Effector CD8-positive, alpha-beta T cell (primary cell): ENCODE results near the gene DBP.
"Not testable (repeated sequence)": the region's sequence is repeated elsewhere in the genome, so short reads cannot be mapped to it uniquely, and the experiment has no call there.

Experiments used
- DNase-seq: peaks from one replicate; lab custom pipeline; 2025; lab: John Stamatoyannopoulos, UW

DBP gene

DNA sequence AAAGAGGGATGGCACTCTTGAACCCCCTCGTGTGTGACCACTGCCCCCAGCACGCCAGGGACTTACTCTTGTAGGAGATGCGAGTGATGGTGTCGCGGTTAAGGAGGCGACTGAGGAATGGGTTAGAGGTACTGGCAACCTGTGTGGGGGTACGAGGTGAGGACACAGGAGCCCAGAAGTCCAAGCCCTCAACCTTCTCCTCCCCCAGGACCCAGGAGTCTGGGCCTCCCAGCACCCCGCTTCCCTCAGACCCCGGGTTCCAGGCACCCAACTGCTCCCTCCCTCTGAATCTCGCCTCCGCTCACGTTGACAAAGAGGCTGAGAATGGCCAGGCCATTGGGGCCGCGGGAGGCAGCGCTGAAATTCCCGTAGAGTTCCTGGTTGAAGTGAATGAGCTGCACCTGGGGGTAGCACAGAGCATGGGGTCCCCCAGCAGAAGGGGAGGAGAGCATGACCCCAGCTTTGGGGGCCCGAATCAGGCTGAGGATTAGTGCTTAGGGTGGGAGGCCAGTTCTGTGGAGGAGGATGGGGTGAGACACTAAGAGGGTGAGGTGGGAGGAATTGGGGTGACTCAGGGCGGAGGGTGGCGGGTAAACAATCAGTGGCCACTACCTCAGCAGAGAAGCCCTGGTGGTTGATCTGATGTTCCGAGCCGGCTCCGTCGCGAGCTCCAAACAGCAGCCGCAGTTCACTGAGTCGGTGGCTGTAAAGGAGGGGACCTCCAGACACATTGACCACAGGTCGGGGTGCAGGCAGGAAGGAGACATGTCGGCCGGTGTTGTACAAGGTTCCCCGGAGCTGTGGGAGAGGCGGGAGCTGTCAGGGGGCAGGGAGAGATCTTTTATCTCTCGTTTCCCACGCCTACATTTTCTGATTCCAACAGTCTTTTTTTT is 2.5 kb upstream of the DBP start:
- DNase-seq, result no peak

DNA sequence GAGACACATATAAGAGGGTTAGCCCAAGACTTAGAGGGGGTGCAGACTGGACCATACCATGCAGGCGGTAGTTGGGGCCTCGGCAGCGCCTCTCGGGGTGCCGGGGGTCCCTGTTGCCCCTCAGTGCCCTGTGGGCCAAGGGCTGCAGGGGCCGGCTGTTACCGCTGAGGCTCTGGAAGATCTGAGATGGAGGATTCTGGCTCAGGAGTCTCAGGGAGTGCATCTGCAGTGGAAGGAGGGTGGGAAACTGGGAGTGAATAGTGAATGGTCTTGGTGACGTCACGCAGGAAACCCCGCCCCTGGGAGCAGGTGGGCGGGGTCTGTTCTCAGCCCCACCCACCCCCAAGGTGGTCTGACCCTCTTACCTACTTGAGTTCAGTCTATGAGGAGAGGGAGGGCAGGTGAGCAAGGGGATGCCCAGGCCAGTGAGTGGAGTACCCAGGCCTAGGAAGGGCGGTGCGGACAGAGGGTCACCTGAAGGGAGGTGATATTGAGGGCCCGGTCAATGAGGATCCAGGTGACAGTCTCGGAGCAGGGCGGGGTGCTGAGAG is 1.7 kb upstream of the DBP start:
- no peak for DNase-seq

DNA sequence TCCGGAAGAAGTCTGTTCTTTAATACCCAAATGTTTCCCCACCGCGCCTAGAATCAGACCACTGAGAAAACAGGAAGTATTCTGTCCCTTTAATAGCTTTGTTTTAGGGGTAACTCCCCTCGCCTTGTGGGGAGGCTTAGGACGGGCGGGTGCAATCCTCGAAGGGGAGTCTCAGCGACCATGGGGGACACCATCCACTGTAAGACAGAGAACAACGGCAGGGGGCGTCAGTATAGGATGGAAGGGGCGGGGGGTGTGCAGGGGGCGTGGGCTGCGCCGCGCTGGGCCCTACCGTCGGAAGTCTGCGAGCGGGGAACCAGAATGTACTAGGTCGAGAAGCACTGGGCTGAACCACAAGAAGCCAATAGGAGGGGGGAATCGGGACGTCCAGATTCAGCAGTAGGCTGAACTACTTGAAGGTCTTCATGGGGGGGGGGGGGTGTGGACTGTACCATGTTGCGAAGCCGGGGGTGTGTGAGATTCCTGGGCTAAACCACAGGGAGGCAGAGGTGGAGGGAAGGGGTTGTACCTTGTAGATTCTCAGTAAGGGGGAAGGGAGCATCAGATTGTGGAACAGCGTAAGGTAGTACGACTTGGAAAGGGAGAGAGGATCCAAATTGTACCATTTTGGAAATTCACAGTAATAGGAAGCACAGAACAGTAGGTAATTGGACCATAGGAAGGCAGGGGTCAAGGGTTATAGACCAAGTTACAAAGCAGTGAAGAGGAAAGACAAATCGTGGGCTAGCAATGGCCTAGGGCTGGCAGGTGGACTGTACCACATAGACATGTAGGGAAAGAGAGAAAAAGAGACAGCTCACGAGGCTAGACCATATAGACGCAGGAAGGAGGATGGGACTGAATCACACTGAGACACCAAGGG is 1.0 kb upstream of the DBP start:
- peak; percentile 83 for DNase-seq

DNA sequence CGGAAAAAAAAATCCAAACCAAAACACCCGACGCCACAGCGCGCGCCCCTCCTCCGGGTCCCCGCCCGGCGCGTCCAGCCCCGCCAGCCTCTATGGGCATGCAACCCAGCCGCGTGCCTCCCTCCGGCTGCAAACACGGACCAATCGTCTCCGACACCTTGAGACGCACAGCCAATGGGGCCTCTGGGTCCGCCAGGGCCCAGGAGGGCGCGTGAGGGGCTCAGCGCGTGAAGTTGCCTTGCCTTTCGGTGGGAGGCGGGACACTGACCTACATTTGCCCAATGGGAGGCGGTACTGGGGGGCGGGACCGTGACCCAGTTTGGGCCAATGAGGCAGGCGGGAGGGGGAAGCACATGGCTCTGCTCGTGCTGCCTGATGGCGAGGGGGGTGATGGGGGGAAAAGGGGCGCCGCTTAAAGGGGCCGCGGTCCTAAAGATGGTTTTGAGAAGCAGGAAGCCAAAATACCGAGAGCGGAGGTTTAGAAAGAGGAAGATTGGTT is 319 bp upstream of the DBP start:
- peak; percentile 99 for DNase-seq

DNA sequence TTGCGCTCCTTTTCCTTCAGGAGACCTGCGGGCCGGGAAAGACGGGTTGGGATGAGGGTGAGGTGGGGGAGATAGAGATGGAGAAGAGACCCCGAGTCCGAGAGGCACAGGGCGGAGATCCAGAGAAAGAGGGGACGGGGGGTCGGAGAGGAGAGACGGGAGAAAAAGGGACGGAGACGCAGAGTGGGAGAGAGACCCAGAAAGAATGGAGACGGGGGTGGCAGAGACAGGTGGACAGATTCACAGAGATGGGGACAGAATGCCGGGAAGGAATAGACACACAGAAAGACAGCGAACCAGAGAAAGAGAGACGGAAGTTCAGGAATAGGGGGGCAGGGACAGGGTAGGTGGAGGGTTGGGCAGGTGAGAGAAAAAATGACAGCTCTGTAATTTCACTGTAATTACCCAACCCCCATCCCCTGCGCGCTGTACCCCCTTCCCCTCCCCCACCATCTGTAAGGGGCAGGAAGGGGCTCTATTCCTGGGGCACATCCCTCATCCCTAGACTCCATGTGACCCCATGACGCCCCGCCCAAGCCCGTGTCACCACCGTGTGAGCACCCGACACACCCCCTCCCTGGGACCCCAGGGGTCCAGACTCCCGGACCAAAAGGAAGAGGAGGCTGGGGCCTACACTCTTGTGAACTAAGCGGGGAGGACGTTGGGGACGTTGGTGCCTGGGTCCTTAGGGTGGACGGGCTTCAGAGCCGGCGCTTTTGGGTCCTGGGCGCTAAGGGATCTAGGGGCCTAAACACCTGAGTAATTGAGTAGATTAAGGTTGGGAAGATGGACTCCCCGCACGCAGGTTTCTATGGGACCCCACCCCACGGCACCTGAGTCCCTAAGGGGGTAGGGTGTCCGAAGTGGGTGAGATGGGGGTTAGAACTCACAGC is 967 bp downstream of the DBP start:
- peak; percentile 30 for DNase-seq

DNA sequence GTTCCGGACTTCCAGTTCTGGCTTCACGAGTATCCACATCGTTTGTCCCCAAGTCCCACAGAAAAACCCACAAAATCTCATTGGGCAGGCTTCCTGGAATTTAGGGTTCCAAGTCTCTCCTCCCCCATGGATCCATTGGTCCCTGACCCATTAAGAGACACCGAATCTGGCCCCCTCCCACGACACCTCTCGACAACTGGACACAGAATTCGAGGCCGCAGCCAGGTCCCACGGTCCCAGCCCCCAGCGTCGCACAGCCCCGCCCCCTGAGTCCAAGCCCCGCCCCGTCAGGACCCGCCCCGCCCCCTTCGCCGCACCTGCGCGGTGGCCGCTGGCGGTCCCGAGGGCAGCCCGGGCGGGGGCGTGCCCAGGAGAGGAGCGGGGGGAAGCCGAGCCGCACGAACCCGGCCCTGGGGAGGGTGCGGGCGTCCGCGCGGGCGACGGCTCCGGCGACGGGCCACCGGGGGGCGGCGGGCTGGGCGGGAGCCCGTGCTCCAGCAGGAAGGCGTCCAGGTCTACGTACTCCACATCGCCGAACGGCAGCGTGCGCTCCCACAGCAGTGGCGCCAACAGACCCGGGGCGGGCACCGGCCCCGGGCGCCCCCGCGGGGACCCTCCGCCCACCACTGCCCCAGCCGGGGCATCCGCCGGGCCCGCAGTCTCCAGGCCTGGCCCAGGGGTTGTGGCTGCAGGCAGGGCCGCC is 1.8 kb downstream of the DBP start:
- DNase-seq, result peak; percentile 70

DNA sequence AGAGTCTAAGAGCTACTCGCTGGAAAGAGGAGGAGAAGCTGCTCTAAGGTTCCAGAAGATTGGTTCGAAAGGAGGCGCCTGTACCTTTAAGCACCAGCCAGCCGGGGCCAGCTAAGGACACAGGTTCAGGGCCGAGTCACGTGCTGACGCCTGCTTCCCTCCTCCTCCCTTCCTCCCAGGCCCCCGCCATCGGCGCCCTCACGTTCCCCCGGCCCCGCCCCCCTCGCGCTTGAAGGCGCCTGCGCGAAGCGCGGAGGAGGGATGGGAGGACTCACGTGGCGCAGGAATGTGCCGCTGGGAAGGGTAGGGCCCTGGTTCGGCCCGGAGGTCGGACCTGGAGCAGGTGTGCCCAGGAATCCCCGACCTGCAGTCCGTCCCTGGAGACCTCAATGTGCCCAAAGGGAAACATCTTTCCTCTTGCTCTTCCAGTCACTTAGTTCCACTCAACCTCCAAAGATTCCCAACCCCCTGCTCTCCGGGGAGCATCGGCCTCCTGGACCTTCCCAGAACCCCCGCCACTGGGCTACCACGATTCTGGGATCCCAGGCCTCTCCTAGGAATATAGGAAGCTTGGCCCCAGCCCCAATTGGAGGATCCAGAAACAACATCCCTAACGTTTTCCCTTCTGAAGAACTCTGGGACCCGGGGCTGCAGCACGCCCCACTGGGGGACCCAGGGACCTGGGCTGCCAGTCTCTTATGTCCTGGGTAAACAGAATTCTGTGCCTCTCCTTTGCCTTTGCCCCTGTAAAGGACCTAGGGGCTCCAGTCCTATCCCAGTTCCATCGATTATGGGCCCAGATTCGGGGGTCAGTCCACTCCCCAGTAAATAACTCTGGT is 2.5 kb downstream of the DBP start:
- peak; percentile 89 for DNase-seq

DNA sequence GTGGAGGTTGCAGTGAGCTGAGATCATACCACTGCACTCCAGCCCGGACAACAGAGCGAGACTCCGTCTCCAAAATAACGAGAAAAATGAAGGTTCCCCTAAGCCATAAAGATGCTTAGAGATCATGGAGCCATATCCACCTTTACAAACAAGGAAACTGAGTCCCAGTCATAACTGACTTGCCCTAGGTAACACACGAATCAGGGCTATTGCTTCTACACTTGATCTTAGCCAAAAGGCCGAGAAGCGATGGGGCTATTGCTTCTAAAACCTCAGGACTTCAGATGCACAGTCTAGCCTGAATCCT is 3.2 kb downstream of the DBP start:
- no peak for DNase-seq

DNA sequence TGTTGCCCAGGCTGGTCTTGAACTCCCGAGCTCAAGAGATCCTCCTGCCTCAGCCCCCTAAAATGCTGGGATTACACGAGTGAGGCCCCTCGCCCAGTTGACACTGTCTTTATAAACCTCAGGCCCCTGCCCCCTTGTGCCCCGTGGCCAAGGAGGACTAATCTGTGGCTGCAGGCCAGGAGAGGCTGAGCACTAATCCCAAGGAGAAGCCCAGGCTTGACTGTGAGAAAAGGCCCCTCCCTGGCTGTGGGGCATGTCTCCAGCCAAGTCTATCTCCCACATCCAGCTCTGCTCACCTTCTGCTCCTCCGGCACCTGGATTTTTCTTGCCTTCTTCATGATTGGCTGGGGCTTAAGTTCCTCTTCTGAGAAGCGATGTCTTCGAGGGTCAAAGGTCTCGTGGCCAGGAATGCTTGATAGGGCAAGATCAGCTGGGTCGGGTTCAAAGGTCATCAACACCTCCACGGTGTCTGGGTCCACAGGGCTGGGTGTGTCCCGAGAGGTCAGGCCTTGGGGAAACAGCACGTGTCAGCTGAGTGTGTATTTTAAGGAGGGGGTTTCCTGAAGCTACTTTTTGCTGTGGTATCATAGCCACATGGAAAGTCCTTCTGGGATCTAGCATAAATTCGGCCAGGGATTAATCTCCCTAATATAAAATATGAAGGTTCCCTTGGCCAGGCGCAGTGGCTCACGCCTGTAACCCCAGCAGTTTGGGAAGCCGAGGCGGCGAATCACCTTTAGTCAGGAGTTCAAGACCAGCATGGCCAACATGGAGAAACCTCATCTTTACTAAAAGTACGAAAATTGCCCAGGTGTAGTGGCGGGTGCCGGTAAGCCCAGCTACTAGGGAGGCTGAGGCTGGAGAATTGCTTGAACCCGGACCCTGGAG is 3.8 kb downstream of the DBP start:
- DNase-seq, result no peak

DNA sequence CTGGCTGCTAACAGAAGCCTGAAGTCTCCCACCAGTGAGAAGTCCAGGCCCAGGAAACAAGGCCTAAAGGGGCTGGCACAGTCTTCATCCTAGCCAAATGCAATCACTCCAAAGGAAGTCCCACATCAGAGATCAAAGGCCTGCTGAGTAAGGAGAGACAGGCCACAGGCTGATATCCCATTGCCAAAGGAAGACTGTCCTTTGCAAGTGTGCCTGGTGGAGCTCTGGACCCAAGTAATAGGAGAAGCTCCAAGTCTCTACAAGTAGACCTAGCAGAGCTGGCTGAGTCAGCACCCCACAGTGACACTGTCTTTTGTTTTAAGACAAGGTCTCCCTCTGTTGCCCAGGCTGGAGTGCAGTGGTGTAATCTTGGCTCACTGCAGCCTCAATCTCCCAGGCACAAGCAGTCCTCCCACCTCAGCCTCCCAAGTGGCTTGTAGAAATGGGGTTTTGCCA is 4.5 kb downstream of the DBP start:
- no peak for DNase-seq

DNA sequence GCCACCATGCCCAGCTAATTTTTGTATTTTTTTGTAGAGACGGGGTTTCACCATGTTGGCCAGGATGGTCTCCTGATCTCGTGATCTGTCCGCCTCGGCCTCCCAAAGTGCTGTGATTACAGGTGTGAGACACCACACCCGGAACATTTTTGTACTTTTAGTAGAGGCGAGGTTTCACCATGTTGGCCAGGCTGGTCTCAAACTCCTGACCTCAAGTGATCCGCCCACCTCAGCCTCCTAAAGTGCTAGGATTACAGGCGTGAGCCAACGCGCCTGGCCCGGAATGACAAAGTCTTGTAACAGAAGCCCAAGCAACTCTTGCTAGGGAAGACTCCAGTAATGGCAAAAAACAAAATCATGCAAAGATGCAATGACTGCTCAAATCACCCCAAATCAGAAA is 4.9 kb downstream of the DBP start:
- DNase-seq, result not testable (repeated sequence)

DNA sequence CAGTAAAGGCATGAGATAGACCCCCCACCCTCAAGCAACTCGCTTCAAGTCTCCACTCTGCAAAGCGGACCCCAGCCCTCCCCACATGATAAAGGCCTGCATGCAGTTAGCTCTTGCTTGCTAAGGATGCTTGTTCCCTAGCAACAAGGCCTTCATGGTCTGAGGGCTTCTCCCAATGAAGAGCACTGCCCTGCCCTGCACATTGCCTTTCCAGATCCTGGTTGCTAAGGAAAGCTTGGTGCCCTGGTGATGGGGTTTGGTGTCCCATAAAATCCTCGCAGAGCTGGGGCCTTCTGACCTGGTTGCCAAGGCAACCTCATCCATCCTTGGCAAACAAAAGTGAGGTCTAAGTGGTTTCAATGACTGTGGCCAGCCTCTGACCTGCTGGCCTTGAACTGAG is 6.0 kb downstream of the DBP start:
- DNase-seq, result no peak

DNA sequence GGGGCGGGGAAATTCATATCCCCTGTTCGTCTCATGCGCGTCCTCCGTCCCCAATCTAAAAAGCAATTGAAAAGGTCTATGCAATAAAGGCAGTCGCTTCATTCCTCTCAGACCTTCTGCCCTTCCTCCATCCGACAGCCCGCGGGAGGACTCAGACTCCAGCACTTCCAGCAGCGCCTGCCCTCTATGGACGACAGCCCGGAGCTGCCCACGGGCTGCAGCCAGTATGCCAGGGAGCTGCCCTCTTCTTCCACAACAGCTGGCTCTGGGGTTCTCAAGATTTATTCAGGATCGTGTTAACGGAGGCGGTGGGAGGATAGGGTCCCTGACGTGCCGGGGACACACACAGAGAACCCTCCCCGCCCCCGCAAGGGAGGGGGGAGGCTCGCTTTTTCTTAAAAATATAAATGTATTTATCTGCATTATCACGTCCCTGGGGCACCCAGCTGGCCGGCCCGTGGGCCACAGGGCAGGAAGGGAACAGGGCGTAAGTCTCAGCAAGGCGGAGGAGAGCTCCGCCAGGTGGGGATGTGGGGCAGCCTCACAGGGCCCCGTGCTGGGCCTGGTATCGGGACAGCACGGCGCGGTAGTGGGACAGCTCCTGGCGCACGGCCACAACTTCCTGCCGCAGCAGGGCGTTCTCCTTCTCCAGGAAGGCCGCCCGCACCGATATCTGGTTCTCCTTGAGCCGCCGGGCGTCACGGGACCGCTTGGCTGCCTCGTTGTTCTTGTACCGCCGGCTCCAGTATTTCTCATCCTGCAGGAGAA is 6.7 kb downstream of the DBP start:
- DNase-seq, result no peak

DNA sequence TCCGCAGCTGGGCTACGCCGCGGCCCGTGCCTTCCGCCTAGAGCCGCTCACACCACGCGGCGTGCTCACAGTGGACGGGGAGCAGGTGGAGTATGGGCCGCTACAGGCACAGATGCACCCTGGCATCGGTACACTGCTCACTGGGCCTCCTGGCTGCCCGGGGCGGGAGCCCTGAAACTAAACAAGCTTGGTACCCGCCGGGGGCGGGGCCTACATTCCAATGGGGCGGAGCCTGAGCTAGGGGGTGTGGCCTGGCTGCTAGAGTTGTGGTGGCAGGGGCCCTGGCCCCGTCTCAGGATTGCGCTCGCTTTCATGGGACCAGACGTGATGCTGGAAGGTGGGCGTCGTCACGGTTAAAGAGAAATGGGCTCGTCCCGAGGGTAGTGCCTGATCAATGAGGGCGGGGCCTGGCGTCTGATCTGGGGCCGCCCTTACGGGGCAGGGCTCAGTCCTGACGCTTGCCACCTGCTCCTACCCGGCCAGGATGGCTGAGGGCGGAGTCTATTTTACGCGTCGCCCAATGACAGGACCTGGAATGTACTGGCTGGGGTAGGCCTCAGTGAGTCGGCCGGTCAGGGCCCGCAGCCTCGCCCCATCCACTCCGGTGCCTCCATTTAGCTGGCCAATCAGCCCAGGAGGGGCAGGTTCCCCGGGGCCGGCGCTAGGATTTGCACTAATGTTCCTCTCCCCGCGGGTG is 7.4 kb downstream of the DBP start:
- peak; percentile 17 for DNase-seq

DNA sequence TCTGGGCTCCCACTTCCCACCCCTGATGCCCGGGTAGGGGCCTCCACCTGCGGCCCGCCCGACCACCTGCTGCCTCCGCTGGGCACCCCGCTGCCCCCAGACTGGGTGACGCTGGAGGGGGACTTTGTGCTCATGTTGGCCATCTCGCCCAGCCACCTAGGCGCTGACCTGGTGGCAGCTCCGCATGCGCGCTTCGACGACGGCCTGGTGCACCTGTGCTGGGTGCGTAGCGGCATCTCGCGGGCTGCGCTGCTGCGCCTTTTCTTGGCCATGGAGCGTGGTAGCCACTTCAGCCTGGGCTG is 7.9 kb downstream of the DBP start:
- DNase-seq, result no peak

DNA sequence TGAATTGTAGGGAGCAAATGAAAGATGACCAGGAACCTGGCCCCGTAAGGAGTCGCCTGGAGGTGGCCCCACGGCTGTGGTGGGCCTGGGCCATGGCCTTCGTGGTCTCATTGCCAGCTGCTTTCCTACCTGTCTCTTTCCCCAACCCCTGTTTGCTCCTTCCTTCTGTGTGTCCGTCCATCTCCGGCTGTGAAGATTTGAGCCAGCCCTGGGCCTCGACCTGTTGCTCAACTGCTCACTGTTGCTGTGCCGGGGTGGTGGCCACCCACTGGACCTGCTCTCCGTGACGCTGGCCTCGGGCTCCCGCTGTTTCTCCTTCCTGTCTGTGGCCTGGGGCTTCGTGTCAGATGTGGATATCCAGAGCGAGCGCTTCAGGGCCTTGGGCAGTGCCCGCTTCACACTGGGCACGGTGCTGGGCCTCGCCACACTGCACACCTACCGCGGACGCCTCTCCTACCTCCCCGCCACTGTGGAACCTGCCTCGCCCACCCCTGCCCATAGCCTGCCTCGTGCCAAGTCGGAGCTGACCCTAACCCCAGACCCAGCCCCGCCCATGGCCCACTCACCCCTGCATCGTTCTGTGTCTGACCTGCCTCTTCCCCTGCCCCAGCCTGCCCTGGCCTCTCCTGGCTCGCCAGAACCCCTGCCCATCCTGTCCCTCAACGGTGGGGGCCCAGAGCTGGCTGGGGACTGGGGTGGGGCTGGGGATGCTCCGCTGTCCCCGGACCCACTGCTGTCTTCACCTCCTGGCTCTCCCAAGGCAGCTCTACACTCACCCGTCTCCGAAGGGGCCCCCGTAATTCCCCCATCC is 8.5 kb downstream of the DBP start:
- DNase-seq, result no peak

DNA sequence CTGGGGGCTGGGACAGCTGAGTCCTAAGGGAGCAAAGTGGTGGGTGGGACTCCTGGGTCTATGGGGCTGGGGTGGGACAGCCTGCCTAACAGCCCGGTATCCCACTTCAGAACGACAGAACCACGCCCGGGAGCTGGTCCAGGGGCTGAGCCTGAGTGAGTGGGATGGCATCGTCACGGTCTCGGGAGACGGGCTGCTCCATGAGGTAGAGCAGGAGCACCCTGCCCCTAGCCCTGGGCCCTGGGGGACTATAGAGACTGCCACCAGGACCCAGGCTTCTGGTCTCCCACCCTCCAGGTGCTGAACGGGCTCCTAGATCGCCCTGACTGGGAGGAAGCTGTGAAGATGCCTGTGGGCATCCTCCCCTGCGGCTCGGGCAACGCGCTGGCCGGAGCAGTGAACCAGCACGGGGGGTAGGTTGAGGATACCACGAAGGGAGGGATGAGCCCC is 9.3 kb downstream of the DBP start:
- DNase-seq, result no peak
